HEK293 (cell line): ENCODE data around the gene LRP10.

Experiments
- CTCF ChIA-PET: fragments of 350-600 bp; formaldehyde crosslinking; extraction: SDS; loops from one replicate; lab custom pipeline; 2021; ENCODE audit warnings: antibody characterized with exemption; lab: Yijun Ruan, JAX
- POLR2A ChIA-PET: fragments of 300-600 bp; formaldehyde crosslinking; extraction: SDS; loops from one replicate; lab custom pipeline; 2020; ENCODE audit warnings: antibody characterized with exemption, inconsistent platforms; lab: Yijun Ruan, JAX
- H3K27ac ChIP-seq: fragments of 200-500 bp; sonication (Bioruptor generic); 2 replicates; pipeline ENCODE4 v1.5.1; 2014; ENCODE audit warnings: low read depth, low read length, control low read depth, inconsistent platforms; ENCODE audit errors: extremely low read depth
- H3K36me3 ChIP-seq, 2 experiments: fragments of 200-500 bp in 1 of 2; sonication (Bioruptor generic) in 1 of 2; 1 replicate in 1 of 2; 2 replicates in 1 of 2; pipeline ENCODE4 v1.5.1; 2014 to 2017; ENCODE audit warnings: inconsistent platforms in 2 of 2, low read length in 2 of 2; ENCODE audit not compliant: control insufficient read depth in 2 of 2, insufficient read depth in 1 of 2
- H3K4me1 ChIP-seq: fragments of 200-500 bp; sonication (Bioruptor generic); 2 replicates; pipeline ENCODE4 v1.5.1; 2014; ENCODE audit warnings: mild to moderate bottlenecking, low read length, inconsistent platforms; ENCODE audit not compliant: control insufficient read depth, insufficient read depth
- H3K4me3 ChIP-seq: 2 replicates; pipeline ENCODE4 v1.5.1; 2011; ENCODE audit warnings: low read depth, mild to moderate bottlenecking, control low read depth, low read length, moderate library complexity
- H3K9me3 ChIP-seq: fragments of 200-500 bp; sonication (Bioruptor generic); 2 replicates; pipeline ENCODE4 v1.5.1; 2014; ENCODE audit warnings: low read depth, low read length, inconsistent platforms; ENCODE audit not compliant: control insufficient read depth, insufficient read depth
- EGR2 ChIP-seq: fragments of 450-650 bp; formaldehyde crosslinking; IDR thresholded peaks from 2 replicates; pipeline ENCODE4 v1.5.1; 2016; ENCODE audit warnings: low read depth, missing biosample characterization, missing genetic modification characterization
- GLIS1 ChIP-seq: fragments of 450-650 bp; formaldehyde crosslinking; IDR thresholded peaks from 2 replicates; pipeline ENCODE4 v1.5.1; 2016; ENCODE audit warnings: missing biosample characterization, missing genetic modification characterization
- GLIS2 ChIP-seq: fragments of 450-650 bp; formaldehyde crosslinking; IDR thresholded peaks from 2 replicates; pipeline ENCODE4 v1.5.1; 2016; ENCODE audit warnings: missing biosample characterization, missing genetic modification characterization
- KLF9 ChIP-seq: fragments of 450-650 bp; formaldehyde crosslinking; IDR thresholded peaks from 2 replicates; pipeline ENCODE4 v1.5.1; 2016; ENCODE audit warnings: missing biosample characterization, missing genetic modification characterization, low read depth
- REPIN1 ChIP-seq: fragments of 450-650 bp; formaldehyde crosslinking; IDR thresholded peaks from 2 replicates; pipeline ENCODE4 v1.5.1; 2017; ENCODE audit warnings: missing biosample characterization, missing genetic modification characterization, low read depth
- SETDB1 ChIP-seq: IDR thresholded peaks from one replicate; pipeline ENCODE4 v1.6.1; 2017; ENCODE audit warnings: mild to moderate bottlenecking, low read length, moderate library complexity, mixed read lengths; ENCODE audit not compliant: insufficient read length
- ZBTB21 ChIP-seq: fragments of 450-650 bp; formaldehyde crosslinking; IDR thresholded peaks from 2 replicates; pipeline ENCODE4 v1.5.1; 2017; ENCODE audit warnings: missing biosample characterization, missing genetic modification characterization
- ZBTB48 ChIP-seq: fragments of 450-650 bp; formaldehyde crosslinking; IDR thresholded peaks from 2 replicates; pipeline ENCODE4 v1.5.1; 2016; ENCODE audit warnings: missing biosample characterization, missing genetic modification characterization
- ZBTB49 ChIP-seq: fragments of 450-650 bp; formaldehyde crosslinking; IDR thresholded peaks from 2 replicates; pipeline ENCODE4 v1.5.1; 2016; ENCODE audit warnings: missing biosample characterization, missing genetic modification characterization, low read depth
- ZNF114 ChIP-seq: fragments of 450-650 bp; formaldehyde crosslinking; IDR thresholded peaks from 2 replicates; pipeline ENCODE4 v1.5.0; 2017; ENCODE audit warnings: missing biosample characterization, missing genetic modification characterization
- ZNF2 ChIP-seq: fragments of 450-650 bp; formaldehyde crosslinking; IDR thresholded peaks from 2 replicates; pipeline ENCODE4 v1.5.1; 2016; ENCODE audit warnings: missing biosample characterization, missing genetic modification characterization
- ZNF280C ChIP-seq: fragments of 450-650 bp; formaldehyde crosslinking; IDR thresholded peaks from 2 replicates; pipeline ENCODE4 v1.5.1; 2016; ENCODE audit warnings: missing biosample characterization, missing genetic modification characterization
- ZNF292 ChIP-seq: fragments of 450-650 bp; formaldehyde crosslinking; IDR thresholded peaks from 2 replicates; pipeline ENCODE4 v1.5.1; 2016; ENCODE audit warnings: low read depth, missing biosample characterization, missing genetic modification characterization, borderline replicate concordance
- ZNF311 ChIP-seq: fragments of 450-650 bp; formaldehyde crosslinking; IDR thresholded peaks from 2 replicates; pipeline ENCODE4 v1.5.1; 2017; ENCODE audit warnings: missing biosample characterization, missing genetic modification characterization, borderline replicate concordance
- ZNF354C ChIP-seq: fragments of 450-650 bp; formaldehyde crosslinking; IDR thresholded peaks from 2 replicates; pipeline ENCODE4 v1.5.1; 2016; ENCODE audit warnings: missing biosample characterization, missing genetic modification characterization, low read depth, borderline replicate concordance
- ZNF398 ChIP-seq: fragments of 450-650 bp; formaldehyde crosslinking; IDR thresholded peaks from 2 replicates; pipeline ENCODE4 v1.5.1; 2017; ENCODE audit warnings: missing biosample characterization, missing genetic modification characterization
- ZNF514 ChIP-seq: fragments of 450-650 bp; formaldehyde crosslinking; IDR thresholded peaks from 2 replicates; pipeline ENCODE4 v1.5.1; 2016; ENCODE audit warnings: missing biosample characterization, missing genetic modification characterization
- ZNF521 ChIP-seq: fragments of 450-650 bp; formaldehyde crosslinking; IDR thresholded peaks from 2 replicates; pipeline ENCODE4 v1.5.1; 2017; ENCODE audit warnings: missing biosample characterization, mild to moderate bottlenecking, missing genetic modification characterization
- ZNF561 ChIP-seq: fragments of 450-650 bp; IDR thresholded peaks from 2 replicates; pipeline ENCODE4 v1.5.1; 2018; ENCODE audit warnings: missing biosample characterization, missing genetic modification characterization, borderline replicate concordance
- ZNF610 ChIP-seq: fragments of 450-650 bp; formaldehyde crosslinking; IDR thresholded peaks from 2 replicates; pipeline ENCODE4 v1.5.1; 2016; ENCODE audit warnings: missing biosample characterization, missing genetic modification characterization, borderline replicate concordance
- ZNF660 ChIP-seq: fragments of 450-650 bp; IDR thresholded peaks from 2 replicates; pipeline ENCODE4 v1.5.1; 2018; ENCODE audit warnings: missing biosample characterization, mild to moderate bottlenecking, missing genetic modification characterization
- ZNF701 ChIP-seq: fragments of 450-650 bp; formaldehyde crosslinking; IDR thresholded peaks from 2 replicates; pipeline ENCODE4 v1.5.1; 2016; ENCODE audit warnings: missing biosample characterization, missing genetic modification characterization
- ZNF768 ChIP-seq: fragments of 450-650 bp; formaldehyde crosslinking; IDR thresholded peaks from 2 replicates; pipeline ENCODE4 v1.5.1; 2018; ENCODE audit warnings: missing biosample characterization, mild to moderate bottlenecking, missing genetic modification characterization
- ZSCAN16 ChIP-seq: fragments of 450-650 bp; formaldehyde crosslinking; IDR thresholded peaks from 2 replicates; pipeline ENCODE4 v1.5.1; 2016; ENCODE audit warnings: missing biosample characterization, missing genetic modification characterization
- TF ChIP-seq, protein P1 (sequence below): fragments of 450-650 bp; formaldehyde crosslinking; IDR thresholded peaks from 2 replicates; pipeline ENCODE4 v1.5.1; 2017; ENCODE audit warnings: missing biosample characterization, missing genetic modification characterization
- TF ChIP-seq, protein P2 (sequence below): fragments of 450-650 bp; formaldehyde crosslinking; IDR thresholded peaks from 2 replicates; pipeline ENCODE4 v1.5.1; 2017; ENCODE audit warnings: missing biosample characterization, missing genetic modification characterization

Gene LRP10

DNA sequence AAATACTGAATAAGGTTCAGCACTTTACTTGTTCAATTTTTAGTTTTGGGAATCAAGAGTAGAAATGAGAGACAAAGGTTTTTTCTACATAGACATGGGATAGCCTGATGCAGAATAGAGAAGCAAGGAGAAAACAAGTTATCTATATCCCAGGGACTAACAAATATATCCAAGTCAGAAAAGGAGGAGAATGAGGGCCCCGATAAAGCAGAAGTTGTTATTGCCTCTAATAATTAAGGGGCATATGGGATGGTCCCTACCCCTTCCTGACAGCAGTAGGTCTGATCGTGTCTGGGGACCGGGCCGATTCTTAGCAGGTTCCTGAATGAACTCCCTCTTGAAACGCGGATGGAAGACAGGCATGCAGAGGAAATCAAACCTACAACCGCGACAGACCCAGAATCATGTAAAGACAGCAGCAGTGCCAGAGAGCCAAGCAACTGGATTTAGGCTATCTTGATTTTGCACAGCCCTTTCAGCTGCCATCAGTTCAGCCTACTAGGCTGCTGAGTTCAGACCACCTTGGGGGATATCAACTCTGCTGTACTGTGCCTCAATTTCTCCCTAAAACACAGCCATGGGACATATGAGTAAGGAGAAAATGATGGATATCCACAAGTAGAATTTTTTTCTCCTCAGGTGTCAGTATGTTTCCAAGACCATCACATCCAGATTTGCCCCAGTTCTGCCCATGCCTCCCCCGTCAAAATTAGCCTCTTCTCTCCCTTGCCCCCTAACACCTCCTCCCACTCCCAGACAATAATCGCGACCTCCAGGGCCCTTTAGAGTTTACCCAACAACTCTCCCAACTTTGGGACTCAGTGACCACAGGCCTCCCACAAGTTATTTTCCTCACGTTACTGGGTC is 56.9 kb downstream of the LRP10 start:
- CTCF ChIA-PET = interaction anchor here (0.6 to 3.8 kb wide), 10 partner anchors 9 to 140 kb away, joined by 3 to 33 read pairs (median 8); partner anchors contain the start of genes HAUS4 and RBM23
- Histone ChIP-seq H3K4me1 (no peaks in the 10 kb centered on the region), H3K4me3 (peak overlapping the region; percentile 78), H3K9me3 (no peaks in the 10 kb centered on the region), H3K27ac (peak overlapping the region; percentile 55; the same call in 1 of the 2 replicates), H3K36me3 (peaks cover 25 to 44% of the 10 kb centered on the region in 2 experiments)
- POLR2A ChIA-PET = interaction anchor here (0.6 to 3.5 kb wide), 15 partner anchors 9 to 339 kb away, joined by 3 to 41 read pairs (median 4); partner anchors contain the start of genes ACIN1, AJUBA, C14orf119 and DAD1
- TF ChIP-seq ZNF561 (no peak), ZBTB49 (tag by site-specific recombination) (no peak), ZNF660 (tag by site-specific recombination) (0 out of 2 replicates have a peak, but pooled peaks have one; percentile 7), ZBTB21 (tag by site-specific recombination) (0 out of 2 replicates have a peak, but pooled peaks have one; percentile 6), ZNF292 (no peak), ZNF521 (tag by site-specific recombination) (no peak), REPIN1 (tag by site-specific recombination) (no peak), SETDB1 (no peak), ZNF280C (tag by site-specific recombination) (no peak), ZNF2 (tag by site-specific recombination) (no peak), ZNF114 (tag by site-specific recombination) (no peak), ZNF610 (tag by site-specific recombination) (no peak), ZNF768 (no peak), GLIS2 (no peak; the same call in 1 of the 2 replicates), ZNF398 (tag by site-specific recombination) (0 out of 2 replicates have a peak, but pooled peaks have one; percentile 31), ZSCAN16 (no peak), GLIS1 (tag by site-specific recombination) (no peak), ZBTB48 (0 out of 2 replicates have a peak, but pooled peaks have one; percentile 27), ZNF514 (tag by site-specific recombination) (no peak), ZNF354C (tag by site-specific recombination) (no peak), KLF9 (0 out of 2 replicates have a peak, but pooled peaks have one; percentile 14), ZNF701 (tag by site-specific recombination) (no peak), ZNF311 (tag by site-specific recombination) (no peak), EGR2 (peak; percentile 27; the same call in 1 of the 2 replicates)
- TF ChIP-seq, protein P1, sequence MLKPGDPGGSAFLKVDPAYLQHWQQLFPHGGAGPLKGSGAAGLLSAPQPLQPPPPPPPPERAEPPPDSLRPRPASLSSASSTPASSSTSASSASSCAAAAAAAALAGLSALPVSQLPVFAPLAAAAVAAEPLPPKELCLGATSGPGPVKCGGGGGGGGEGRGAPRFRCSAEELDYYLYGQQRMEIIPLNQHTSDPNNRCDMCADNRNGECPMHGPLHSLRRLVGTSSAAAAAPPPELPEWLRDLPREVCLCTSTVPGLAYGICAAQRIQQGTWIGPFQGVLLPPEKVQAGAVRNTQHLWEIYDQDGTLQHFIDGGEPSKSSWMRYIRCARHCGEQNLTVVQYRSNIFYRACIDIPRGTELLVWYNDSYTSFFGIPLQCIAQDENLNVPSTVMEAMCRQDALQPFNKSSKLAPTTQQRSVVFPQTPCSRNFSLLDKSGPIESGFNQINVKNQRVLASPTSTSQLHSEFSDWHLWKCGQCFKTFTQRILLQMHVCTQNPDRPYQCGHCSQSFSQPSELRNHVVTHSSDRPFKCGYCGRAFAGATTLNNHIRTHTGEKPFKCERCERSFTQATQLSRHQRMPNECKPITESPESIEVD = no peak
- TF ChIP-seq, protein P2, sequence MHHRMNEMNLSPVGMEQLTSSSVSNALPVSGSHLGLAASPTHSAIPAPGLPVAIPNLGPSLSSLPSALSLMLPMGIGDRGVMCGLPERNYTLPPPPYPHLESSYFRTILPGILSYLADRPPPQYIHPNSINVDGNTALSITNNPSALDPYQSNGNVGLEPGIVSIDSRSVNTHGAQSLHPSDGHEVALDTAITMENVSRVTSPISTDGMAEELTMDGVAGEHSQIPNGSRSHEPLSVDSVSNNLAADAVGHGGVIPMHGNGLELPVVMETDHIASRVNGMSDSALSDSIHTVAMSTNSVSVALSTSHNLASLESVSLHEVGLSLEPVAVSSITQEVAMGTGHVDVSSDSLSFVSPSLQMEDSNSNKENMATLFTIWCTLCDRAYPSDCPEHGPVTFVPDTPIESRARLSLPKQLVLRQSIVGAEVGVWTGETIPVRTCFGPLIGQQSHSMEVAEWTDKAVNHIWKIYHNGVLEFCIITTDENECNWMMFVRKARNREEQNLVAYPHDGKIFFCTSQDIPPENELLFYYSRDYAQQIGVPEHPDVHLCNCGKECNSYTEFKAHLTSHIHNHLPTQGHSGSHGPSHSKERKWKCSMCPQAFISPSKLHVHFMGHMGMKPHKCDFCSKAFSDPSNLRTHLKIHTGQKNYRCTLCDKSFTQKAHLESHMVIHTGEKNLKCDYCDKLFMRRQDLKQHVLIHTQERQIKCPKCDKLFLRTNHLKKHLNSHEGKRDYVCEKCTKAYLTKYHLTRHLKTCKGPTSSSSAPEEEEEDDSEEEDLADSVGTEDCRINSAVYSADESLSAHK (tag by site-specific recombination) = no peak
